Muscle layer of colon (tissue), 2 donors: ENCODE measurements around the gene KLF4.
A peak's percentile ranks its signal among the peaks of the same experiment; 100 is the strongest.
"Not testable (repeated sequence)": the region's sequence is repeated elsewhere in the genome, so short reads cannot be mapped to it uniquely, and the experiment has no call there.

ENCODE experiments used
- H3K27ac ChIP-seq: one replicate; pipeline ENCODE4 v1.7.0; 2013; ENCODE audit warnings: low read depth, mild to moderate bottlenecking, low read length, moderate library complexity
- H3K27me3 ChIP-seq, 2 donors: one replicate each; pipeline ENCODE4 v1.7.0; 2013; ENCODE audit warnings: low read length in 2 of 2, mild to moderate bottlenecking in 2 of 2; ENCODE audit not compliant: insufficient read depth in 2 of 2, control insufficient read depth in 1 of 2
- H3K36me3 ChIP-seq: one replicate; pipeline ENCODE4 v1.7.0; 2013; ENCODE audit warnings: mild to moderate bottlenecking, low read length; ENCODE audit not compliant: insufficient read depth
- H3K4me1 ChIP-seq: one replicate; pipeline ENCODE4 v1.7.0; 2013; ENCODE audit warnings: mild to moderate bottlenecking, low read length; ENCODE audit not compliant: insufficient read depth
- H3K4me3 ChIP-seq, 2 donors: one replicate each; pipeline ENCODE4 v1.7.0; 2013; ENCODE audit warnings: low read length in 2 of 2, low read depth in 1 of 2, mild to moderate bottlenecking in 1 of 2, moderate library complexity in 1 of 2
- H3K9ac ChIP-seq: one replicate; pipeline ENCODE4 v1.7.0; 2013; ENCODE audit warnings: low read length
- H3K9me3 ChIP-seq: one replicate; pipeline ENCODE4 v1.7.0; 2013; ENCODE audit warnings: mild to moderate bottlenecking, low read length
- donor health status: abdominal sarcoma.
- donor health status: Adenocarcinoma of cecum.

The KLF4 gene

GRCh38 chr9:107502464-107502863, 12.9 kb upstream of the KLF4 start:
- Histone ChIP-seq H3K4me3 (no peak overlapping the region), H3K27me3 (no peaks in the 10 kb centered on the region), H3K9ac (no peak overlapping the region), H3K4me1 (no peaks in the 10 kb centered on the region), H3K9me3 (no peaks in the 10 kb centered on the region), H3K36me3 (no peaks in the 10 kb centered on the region), H3K27ac (no peak overlapping the region)

- not testable (repeated sequence) for H3K36me3 ChIP-seq, H3K27me3 ChIP-seq, H3K4me1 ChIP-seq, H3K4me3 ChIP-seq, H3K27ac ChIP-seq, H3K9me3 ChIP-seq, H3K9ac ChIP-seq
Measured at GRCh38 chr9:107500421-107501200, 11.0 kb upstream of the KLF4 start.

- no peak overlapping the region for H3K27ac ChIP-seq
- no peaks in the 10 kb centered on the region for H3K27me3 ChIP-seq
- H3K36me3 ChIP-seq: no peaks in the 10 kb centered on the region
- no peaks in the 10 kb centered on the region for H3K4me1 ChIP-seq
- H3K4me3 ChIP-seq: no peak overlapping the region
- no peaks in the 10 kb centered on the region for H3K9me3 ChIP-seq
- no peak overlapping the region for H3K9ac ChIP-seq
Measured at GRCh38 chr9:107496976-107497375, 7.4 kb upstream of the KLF4 start.

- Histone ChIP-seq H3K4me3 (no peak overlapping the region), H3K9me3 (no peaks in the 10 kb centered on the region), H3K27me3 (no peaks in the 10 kb centered on the region), H3K36me3 (no peaks in the 10 kb centered on the region), H3K4me1 (peaks cover 8% of the 10 kb centered on the region), H3K27ac (no peak overlapping the region), H3K9ac (no peak overlapping the region)
Measured at GRCh38 chr9:107492381-107492970, 2.9 kb upstream of the KLF4 start.

- Histone ChIP-seq H3K4me3 (peak overlapping the region in 1 of 2 donors; percentile 81), H3K27me3 (no peaks in the 10 kb centered on the region), H3K36me3 (no peaks in the 10 kb centered on the region), H3K4me1 (peaks cover 8% of the 10 kb centered on the region), H3K27ac (peak overlapping the region; percentile 44), H3K9ac (peak overlapping the region; percentile 94), H3K9me3 (no peaks in the 10 kb centered on the region)
Measured at GRCh38 chr9:107491081-107492053, 1.8 kb upstream of the KLF4 start.

- peak overlapping the region; percentile 95 for H3K27ac ChIP-seq
- not testable (repeated sequence) for H3K27me3 ChIP-seq, H3K9me3 ChIP-seq, H3K4me1 ChIP-seq, H3K36me3 ChIP-seq
- peak overlapping the region; percentile 74 to 81 for H3K4me3 ChIP-seq
- H3K9ac ChIP-seq: peak overlapping the region; percentile 94
Measured at GRCh38 chr9:107490606-107490970, 1.0 kb upstream of the KLF4 start.

GRCh38 chr9:107489144-107489673, 360 bp downstream of the KLF4 start:
- peak overlapping the region; percentile 18 for H3K27ac ChIP-seq
- peaks cover 8% of the 10 kb centered on the region for H3K4me1 ChIP-seq
- H3K36me3 ChIP-seq: peaks cover 8% of the 10 kb centered on the region
- peak overlapping the region; percentile 79 to 85 for H3K4me3 ChIP-seq
- no peaks in the 10 kb centered on the region for H3K27me3 ChIP-seq
- H3K9me3 ChIP-seq: no peaks in the 10 kb centered on the region
- H3K9ac ChIP-seq: peak overlapping the region; percentile 78

- Histone ChIP-seq H3K9me3 (no peaks in the 10 kb centered on the region), H3K4me1 (peaks cover 8% of the 10 kb centered on the region), H3K27me3 (no peaks in the 10 kb centered on the region)
Measured at GRCh38 chr9:107488375-107489143, 1.0 kb downstream of the KLF4 start.

GRCh38 chr9:107487521-107488374, 1.8 kb downstream of the KLF4 start:
- peak overlapping the region; percentile 14 for H3K27ac ChIP-seq
- no peaks in the 10 kb centered on the region for H3K27me3 ChIP-seq
- H3K4me3 ChIP-seq: peak overlapping the region; percentile 79 to 85
- peaks cover 8% of the 10 kb centered on the region for H3K4me1 ChIP-seq
- peaks cover 8% of the 10 kb centered on the region for H3K36me3 ChIP-seq
- peak overlapping the region; percentile 78 for H3K9ac ChIP-seq
- H3K9me3 ChIP-seq: no peaks in the 10 kb centered on the region

More at GRCh38 chr9:107488375-107489143, 1.0 kb downstream of the KLF4 start:
- Histone ChIP-seq H3K9ac (peak overlapping the region; percentile 78), H3K4me3 (peak overlapping the region; percentile 79 to 85), H3K27ac (peak overlapping the region; percentile 18), H3K36me3 (peaks cover 8% of the 10 kb centered on the region)
